ENCODE results near the gene MCOLN2. TPM values are rescaled to one million over a fixed set of nuclear protein-coding genes. Genes with fewer than 3 reads are reported as not detected.

Gene MCOLN2
- total RNA-seq, 1 experiment from 2014 or later, result 1.7 TPM

- DNase-seq (ENCODE audit: low spot score), result no peak
- Histone ChIP-seq H3K27ac (ENCODE audit: low read depth, low read length, poor library complexity, severe bottlenecking) (no peak overlapping the region), H3K9me3 (ENCODE audit: low read depth, low read length, poor library complexity, severe bottlenecking) (no peaks in the 10 kb centered on the region), H3K27me3 (replicated peaks; ENCODE audit: insufficient read depth, low read depth, low read length, poor library complexity) (no peaks in the 10 kb centered on the region), H3K4me1 (ENCODE audit: insufficient read depth, low read length, poor library complexity, severe bottlenecking) (no peaks in the 10 kb centered on the region), H3K4me3 (ENCODE audit: low read depth, low read length, poor library complexity, severe bottlenecking) (no peak overlapping the region), H3K36me3 (ENCODE audit: insufficient read depth, low read length, poor library complexity, severe bottlenecking) (no peaks in the 10 kb centered on the region)
- ChIA-PET POLR2A (ENCODE audit: low non-redundant PET) (no interaction called here), CTCF (no interaction called here)
- intact Hi-C loops (cut with micrococcal nuclease; ENCODE audit: unreplicated experiment), result no loop called here
- no TSS peak for BruUV-seq (replicated peaks)
- TF ChIP-seq EZH2 (IDR thresholded peaks at IDR 0.05; ENCODE audit: borderline replicate concordance, low read depth, low read length, poor library complexity, severe bottlenecking) (no peak), CTCF (conservative IDR thresholded peaks at IDR 0.05; ENCODE audit: low read depth, low read length) (no peak)
Observed at GRCh38 chr1:84957966-84958365, 38.9 kb downstream of the MCOLN2 start.

GRCh38 chr1:84956655-84957054 is 40.3 kb downstream of the MCOLN2 start:
- POLR2A ChIA-PET (ENCODE audit: low non-redundant PET), result no interaction called here

GRCh38 chr1:84956097-84956496 is 40.8 kb downstream of the MCOLN2 start:
- Histone ChIP-seq H3K4me1 (ENCODE audit: insufficient read depth, low read length, poor library complexity, severe bottlenecking) (no peaks in the 10 kb centered on the region), H3K9me3 (ENCODE audit: low read depth, low read length, poor library complexity, severe bottlenecking) (no peaks in the 10 kb centered on the region), H3K4me3 (ENCODE audit: low read depth, low read length, poor library complexity, severe bottlenecking) (no peak overlapping the region), H3K36me3 (ENCODE audit: insufficient read depth, low read length, poor library complexity, severe bottlenecking) (no peaks in the 10 kb centered on the region), H3K27me3 (replicated peaks; ENCODE audit: insufficient read depth, low read depth, low read length, poor library complexity) (no peaks in the 10 kb centered on the region), H3K27ac (ENCODE audit: low read depth, low read length, poor library complexity, severe bottlenecking) (no peak overlapping the region)
- no TSS peak for BruUV-seq (replicated peaks)
- CTCF ChIA-PET, result no interaction called here
- intact Hi-C loops (cut with micrococcal nuclease; ENCODE audit: unreplicated experiment), result no loop called here
- TF ChIP-seq EZH2 (IDR thresholded peaks at IDR 0.05; ENCODE audit: borderline replicate concordance, low read depth, low read length, poor library complexity, severe bottlenecking), result no peak
- no peak for TF ChIP-seq CTCF (conservative IDR thresholded peaks at IDR 0.05; ENCODE audit: low read depth, low read length)
- POLR2A ChIA-PET (ENCODE audit: low non-redundant PET), result no interaction called here
- DNase-seq (ENCODE audit: low spot score), result no peak

More at GRCh38 chr1:84956655-84957054, 40.3 kb downstream of the MCOLN2 start:
- Histone ChIP-seq H3K4me1 (ENCODE audit: insufficient read depth, low read length, poor library complexity, severe bottlenecking) (no peaks in the 10 kb centered on the region), H3K9me3 (ENCODE audit: low read depth, low read length, poor library complexity, severe bottlenecking) (no peaks in the 10 kb centered on the region), H3K27ac (ENCODE audit: low read depth, low read length, poor library complexity, severe bottlenecking) (no peak overlapping the region), H3K4me3 (ENCODE audit: low read depth, low read length, poor library complexity, severe bottlenecking) (no peak overlapping the region), H3K36me3 (ENCODE audit: insufficient read depth, low read length, poor library complexity, severe bottlenecking) (no peaks in the 10 kb centered on the region), H3K27me3 (replicated peaks; ENCODE audit: insufficient read depth, low read depth, low read length, poor library complexity) (no peaks in the 10 kb centered on the region)
- DNase-seq (ENCODE audit: low spot score), result no peak
- no TSS peak for BruUV-seq (replicated peaks)
- TF ChIP-seq CTCF (conservative IDR thresholded peaks at IDR 0.05; ENCODE audit: low read depth, low read length) (no peak), EZH2 (IDR thresholded peaks at IDR 0.05; ENCODE audit: borderline replicate concordance, low read depth, low read length, poor library complexity, severe bottlenecking) (no peak)
- intact Hi-C loops (cut with micrococcal nuclease; ENCODE audit: unreplicated experiment), result no loop called here
- CTCF ChIA-PET, result no interaction called here

All from A673 (cell line).